Activated CD8-positive, alpha-beta memory T cell treated with anti-CD3 and anti-CD28 coated beads, Interleukin-2, amount 50 U/mL, for 48 hours (primary cell): ENCODE data around the gene MED1.
"Not testable (repeated sequence)": the region's sequence is repeated elsewhere in the genome, so short reads cannot be mapped to it uniquely, and the experiment has no call there.

Experiments
- DNase-seq: peaks from one replicate; pipeline ENCODE4 v3.0.0-alpha.2; 2020

The MED1 gene

DNA sequence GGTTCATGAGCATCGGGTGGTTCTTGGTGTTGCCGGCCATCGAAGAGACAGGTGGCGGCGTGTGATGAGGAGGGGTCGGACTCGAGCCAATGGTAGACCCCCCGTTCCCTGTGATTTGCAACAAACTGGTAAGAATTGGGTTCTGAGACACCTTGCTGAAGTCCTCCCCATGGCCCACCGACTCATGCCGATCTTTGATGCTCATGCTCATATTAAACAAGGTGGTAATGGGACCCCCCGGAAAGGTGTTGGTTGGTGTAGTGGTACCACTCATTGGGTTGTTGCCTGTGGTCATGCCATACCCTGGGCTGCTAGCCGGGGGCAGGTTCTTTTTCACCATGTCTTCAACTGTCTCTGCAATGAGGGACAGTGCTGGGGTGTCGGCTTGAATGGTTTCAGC is 40.8 kb downstream of the MED1 start:
- no peak for DNase-seq

DNA sequence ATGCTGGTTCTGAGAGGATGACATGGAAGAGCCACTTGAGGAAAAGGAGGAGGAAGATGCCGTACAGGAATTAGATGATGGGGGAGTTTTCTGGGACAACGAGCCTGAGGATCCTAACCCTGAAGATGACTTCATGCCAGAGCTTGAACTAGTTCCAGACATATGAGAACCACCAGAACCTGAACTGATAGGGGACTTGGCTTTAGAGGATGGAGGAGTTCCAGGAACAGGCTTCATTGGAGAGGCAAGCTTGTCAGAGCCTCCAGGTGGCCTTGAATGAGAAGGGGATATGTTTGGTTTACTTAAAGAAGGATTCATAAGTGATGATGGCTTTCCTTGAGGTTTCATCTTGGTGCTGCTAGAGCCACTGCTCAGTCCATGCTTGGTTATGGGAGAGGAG is 42.7 kb downstream of the MED1 start:
- DNase-seq = no peak

DNA sequence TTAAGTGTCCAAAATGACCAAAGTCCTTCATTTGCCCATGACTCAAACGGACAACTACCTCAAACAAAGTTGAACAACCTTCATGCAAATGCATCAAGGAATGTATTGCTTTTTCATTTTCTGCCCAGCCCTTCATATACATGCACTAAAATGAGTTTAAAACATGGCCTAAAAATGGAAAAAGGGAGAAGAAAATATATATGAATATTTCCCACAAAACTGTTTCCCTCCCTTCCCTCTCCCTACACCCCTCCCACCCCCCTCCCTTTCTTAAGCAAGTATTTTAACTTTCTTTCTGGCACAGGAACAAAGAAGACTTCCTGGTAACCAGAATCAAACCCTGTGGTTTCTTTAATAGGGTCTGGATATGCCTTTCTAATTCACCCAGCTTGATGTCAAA is 44.1 kb downstream of the MED1 start:
- no peak for DNase-seq

DNA sequence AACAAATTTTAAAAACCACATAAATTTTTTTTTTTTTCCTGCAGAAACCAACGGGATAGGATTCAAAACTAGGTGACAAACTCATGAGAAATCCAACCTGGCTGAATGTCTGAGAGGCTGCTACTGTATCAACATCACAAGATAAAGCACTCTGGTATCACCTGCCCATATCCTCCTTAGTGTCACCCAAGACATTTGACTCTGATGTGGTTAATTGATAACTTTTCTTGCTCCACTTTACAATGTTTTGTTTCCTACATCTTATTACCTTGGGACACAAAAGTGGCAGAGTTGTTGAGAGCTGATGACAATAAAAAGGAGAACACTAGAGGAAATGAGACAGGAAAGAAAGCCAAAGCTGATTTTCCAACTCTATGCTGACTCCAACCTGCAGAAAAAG is 45.6 kb downstream of the MED1 start:
- DNase-seq = no peak

DNA sequence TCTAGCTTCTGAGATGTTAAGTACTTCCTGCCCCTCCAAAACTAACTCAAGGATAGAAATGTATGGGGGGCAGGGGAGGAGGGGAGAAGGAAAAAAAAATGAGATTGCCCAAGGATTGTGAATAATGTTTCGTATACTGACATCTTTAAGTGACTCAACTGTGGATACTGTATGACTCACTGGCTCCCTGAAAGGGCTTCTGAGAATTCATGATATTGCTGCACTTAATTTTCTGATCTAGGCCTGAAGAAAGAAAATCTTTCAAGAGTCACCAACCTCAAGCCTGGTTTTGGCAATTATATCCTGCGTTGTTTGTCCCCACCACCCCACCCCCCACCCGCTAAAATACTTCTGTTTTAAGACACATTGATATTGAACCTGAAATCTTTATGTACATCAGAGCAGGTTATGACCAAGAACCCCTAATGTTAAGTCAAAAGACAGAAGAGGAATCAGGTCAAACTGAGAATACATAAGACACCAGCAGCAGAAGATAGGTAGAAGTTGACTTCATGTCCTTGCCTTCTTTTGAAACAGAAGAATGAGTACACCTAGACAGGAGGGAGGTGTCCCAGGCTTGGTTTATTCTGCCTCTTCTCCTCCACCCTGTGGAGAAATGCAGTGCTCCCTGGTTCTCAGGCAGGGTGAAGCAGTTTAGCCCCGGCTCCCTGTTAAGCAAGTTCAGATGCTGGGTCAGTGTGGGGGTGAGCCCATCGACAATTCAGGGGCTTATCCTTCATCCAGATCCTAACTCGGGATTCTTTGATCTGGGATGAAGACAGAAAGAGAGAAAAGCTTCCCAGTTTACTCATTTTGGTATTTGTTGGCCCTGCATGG is 46.3 kb downstream of the MED1 start:
- DNase-seq = no peak

DNA sequence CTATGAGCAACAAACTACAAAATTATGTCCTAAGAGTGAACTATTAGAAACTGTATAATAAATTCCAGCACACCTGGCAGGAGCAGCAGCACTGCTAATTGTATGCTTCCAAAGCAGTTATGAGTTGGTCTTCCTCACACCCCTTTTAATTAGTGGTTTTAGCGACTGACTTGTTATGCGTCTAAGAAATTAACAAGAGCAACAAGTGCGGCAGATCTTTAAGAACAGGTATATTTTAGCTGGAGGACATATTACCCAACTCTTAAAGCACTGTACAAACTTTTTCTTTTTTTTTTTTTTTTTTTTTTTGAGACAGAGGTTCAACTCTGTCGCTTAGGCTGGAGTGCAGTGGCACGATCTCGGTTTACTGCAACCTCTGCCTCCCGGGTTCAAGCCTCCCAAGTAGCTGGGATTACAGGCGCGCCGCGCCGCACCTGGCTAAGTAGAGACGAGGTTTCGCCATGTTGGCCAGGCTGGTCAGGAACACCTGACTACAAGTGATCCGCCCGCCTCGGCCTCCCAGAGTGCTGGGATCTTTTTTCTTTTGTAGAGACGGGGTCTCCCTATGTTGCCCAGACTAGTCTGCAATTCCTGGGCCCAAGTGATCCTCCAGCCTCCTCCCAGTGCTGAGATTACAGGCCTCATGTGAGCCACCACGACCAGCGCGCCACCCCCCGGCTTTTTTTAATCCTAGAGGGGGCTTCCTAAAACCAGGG is 48.0 kb downstream of the MED1 start:
- DNase-seq = no peak

DNA sequence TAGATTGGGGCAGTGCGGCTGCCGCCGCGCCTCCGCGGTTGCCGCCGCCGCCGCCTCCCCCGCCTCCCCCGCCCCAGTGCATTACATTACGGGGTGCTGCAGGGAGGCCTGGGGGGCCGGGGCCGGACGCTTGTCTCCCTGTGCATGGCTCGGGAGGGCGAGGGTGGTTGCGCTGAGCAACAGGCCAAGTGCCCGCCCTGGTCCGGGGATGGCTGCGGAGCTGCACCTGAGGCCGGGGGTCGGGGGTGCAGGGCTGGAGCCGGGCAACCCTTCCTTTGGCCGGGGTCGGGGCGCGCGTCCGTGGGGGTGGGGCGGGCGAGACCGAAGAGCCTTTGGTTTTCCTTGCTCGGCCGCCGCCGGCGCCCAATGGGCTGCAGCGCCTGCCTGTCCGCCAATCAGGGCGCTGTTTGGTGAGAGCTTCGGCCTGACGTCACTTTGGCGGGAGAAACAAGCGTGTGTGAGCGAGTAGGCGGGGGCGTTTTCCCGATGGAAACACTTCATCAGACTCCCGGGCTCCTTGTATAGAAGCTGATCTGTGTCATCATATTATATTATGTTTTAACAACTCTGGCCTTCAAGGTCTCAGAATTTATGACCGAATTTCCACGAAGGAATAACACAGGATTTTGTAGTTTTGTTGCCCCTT is 48.7 kb downstream of the MED1 start:
- DNase-seq = peak; percentile 95

DNA sequence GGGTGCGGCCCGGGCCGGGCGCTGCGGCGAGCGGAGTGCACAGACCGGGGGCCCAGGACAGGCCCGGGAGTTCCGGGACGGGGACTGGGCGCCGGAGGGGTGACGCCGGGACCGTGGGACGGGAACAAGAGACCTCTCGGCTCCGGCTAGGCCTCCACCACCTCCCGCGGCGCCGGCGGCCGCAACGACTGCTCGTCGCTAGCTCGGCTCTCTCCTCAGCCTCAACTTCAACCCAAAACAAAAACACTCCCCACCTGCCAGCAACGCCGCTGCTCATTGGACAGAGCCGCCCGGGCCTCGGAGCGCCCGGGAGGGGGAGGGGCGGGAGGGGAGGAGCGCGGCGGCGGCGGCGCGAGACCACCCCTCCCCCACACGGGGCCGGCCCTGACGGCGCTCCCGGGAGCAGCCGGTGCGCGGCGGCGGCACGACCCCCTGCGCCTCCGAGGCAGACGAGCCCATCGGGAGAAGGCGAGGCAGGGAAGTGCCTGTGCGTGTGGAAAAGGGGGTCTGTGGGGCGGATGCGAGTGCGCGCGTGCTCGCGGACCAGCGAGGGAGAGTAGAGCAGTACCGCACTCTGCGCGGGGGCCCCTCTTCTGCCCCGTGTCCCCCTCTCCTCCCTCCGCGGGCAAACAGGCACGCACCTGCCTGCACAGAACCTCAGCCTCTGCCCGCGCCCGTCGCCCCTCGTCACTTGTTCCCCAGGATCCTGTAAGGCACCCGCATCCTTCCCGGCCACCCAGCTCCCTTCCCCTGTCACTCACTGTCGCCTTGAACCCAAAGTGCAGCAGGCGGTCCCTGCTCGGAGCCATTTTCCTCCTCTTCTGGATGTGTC is 49.4 kb downstream of the MED1 start, which contains the start of gene FBXL20:
FBXL20 (minus strand) TSS at position 215 of the 832 bp plus-strand sequence. CDS start 224 bp downstream, outside the sequence.
- peak; percentile 96 for DNase-seq

DNA sequence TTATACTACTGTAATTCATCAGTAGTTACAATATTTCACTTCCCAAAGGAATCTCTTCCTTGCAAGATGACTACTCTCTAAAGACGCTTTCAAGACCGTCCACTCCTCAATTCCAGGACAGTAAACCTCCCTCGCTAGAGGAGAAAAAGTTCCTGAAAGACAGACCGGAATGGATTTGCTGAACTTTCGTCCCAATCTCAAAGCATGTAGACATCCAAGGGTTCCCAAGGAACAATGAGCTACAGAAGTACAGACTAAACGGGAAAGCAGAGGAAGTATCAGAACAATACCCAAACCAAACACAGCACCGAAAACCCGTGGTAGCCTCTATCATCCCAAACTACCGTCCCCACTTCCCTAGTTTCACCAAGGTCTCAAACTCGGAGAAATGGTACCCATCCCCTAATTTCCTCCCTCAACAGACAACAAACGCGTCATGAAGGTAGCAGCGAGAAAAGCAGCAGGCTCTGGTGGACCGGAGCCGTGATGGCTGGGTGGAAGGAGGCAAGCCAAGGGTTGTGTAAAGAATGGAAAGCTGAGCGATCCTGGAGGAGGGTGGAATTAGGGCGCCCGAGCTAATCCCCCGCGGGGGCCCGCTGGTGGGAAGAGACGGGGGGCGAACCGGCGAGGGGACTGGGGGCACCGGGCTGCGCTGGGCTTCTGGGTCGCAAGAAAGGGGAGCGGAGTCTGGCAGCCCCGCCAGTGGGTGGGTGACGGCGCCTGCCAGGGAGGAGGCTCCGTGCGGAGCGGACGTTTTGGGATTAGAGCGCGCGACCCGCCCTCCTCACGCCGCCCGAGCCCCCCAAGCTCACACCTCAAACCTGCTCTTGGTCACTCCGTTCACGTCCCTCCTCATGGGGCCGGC is 50.3 kb downstream of the MED1 start:
- DNase-seq = no peak

DNA sequence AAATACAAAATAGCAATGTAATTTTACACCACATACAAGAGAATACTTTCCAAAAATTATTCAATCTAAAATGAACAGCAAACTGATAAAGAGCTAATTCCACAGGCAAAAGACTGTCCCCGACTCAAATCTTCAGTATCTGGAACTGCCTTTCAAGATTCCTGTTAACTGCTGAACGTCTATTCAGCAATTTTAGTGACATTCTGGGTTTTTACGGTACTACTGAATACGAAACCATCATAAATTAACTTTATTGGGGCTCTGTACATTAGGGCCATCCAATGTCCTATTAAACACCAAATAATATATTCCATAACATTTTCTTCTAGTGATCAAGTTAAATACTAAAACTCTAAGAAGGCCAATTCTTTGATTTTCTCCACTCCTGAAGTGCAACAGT is 51.3 kb downstream of the MED1 start:
- DNase-seq = no peak

DNA sequence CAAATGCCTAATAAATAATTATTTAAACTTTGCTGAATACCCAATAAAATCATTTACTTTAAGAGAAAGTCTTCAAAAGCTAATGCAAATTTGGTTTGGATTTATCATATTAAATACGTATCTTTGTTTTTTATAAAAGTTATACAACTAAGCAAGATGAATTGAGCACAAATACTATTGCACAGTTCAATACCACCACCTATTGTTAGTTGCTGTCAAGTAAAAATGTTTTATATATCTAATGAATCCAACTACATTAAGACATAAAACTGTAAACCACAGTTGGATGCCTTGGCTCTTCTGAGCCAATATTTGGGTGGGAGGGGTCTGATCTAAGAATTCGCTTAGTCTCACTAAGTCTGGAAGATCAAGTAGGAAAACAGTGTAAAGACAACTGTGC is 57.3 kb downstream of the MED1 start:
- DNase-seq = no peak

DNA sequence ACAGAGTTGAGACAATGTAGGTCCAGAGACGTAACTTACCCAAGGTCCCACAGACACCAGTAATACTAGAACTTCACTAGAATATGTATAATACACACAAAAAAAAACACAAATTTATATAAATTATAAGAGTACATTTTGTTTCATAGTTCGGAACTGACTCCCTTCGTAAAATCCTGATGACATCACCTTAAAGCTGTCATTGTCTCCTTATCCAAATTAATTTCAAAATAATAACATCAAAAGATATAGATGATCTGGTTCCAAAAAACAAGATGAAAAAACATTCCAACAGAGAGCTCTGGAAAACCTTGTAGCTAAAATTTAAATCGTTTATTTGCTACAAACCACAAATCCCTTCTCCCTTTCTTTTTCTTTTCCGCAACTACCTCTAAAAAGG is 59.6 kb downstream of the MED1 start:
- no peak for DNase-seq

DNA sequence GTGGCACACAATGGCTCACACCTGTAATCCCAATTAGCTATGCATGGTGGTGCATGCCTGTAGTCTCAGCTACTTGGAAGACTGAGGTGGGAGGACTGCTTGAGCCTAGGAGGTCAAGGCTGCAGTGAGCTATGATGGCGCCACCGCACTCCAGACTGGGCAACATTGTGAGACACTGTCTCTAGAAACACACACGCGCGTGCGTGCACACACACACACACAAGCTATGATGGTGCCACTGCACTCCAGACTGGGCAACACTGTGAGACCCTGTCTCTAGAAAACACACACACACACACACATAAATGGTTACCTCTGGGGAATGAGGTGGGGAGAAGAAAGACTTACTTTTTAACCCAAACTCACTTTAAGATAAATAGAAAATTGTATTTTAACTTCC is 66.0 kb downstream of the MED1 start:
- DNase-seq = no peak

DNA sequence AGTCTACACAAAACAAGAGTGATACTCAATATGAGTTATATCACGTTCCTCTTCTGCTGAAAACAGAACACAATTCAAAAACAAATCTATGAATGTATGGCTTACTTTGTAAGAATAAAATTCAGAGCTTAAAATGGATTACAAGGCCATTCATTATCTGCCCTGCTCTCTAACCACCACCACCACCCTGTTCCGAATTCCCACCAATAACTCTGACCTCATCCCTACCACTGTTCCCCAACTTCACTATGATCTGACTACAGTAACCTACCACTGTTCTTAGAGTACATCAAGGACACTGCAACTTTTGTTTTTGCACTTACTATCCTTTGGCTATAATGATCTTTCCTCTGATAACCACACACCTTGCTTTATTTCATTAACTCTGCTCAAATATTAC is 70.9 kb downstream of the MED1 start:
- no peak for DNase-seq

DNA sequence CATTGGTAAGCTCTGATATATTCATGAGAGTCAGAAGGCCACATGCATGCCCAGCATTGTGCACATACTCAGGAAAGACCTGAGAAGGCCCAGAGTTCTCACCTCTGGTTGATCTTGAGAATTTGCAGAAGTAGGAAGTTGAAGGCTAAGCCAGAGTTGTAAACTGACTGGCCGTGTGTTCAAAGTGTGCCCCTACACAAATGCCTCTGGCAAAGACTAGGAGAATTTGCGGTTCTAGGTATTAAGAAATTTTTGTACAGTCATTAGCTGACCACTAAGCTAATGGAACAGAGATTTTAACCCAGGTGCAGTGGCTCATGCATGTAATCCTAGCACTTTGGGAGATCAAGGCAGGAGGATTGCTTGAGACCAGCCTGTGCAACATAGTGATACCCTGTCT is 74.6 kb downstream of the MED1 start:
- DNase-seq = no peak

DNA sequence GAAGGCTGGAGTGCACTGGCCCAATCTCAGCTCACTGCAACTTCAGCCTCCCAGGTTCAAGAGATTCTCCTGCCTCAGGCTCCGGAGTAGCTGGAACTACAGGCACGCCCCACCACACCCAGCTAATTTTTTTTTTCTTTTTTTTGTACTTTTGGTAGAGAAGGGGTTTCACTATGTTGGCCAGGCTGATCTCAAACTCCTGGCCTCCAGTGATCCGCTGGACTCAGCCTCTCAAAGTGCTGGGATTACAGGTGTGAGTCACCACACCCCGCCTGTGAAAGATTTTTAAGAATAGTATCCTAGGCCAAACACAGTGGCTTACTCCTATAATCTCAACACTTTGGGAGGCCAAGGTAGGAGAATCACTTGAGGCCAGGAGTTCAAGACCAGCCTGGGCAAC is 83.3 kb downstream of the MED1 start:
- not testable (repeated sequence) for DNase-seq

DNA sequence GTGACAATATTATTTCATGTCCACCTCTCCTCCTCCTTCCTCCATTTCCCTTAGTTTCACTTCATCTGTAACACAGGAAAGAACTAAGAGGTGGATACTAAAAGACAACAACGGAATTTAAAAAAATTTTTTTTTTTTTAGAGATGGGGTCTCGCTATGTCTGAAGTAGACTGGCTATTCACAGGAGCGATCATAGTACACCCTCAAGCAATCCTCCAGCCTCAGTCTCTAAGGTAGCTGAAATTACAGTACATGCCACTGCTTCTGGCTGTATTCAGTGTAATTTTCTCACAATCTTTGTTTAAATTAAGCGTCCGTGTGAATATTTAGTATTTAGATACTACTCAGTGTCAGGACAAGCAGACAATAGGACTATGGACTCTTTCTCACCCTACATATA is 85.2 kb downstream of the MED1 start:
- no peak for DNase-seq

DNA sequence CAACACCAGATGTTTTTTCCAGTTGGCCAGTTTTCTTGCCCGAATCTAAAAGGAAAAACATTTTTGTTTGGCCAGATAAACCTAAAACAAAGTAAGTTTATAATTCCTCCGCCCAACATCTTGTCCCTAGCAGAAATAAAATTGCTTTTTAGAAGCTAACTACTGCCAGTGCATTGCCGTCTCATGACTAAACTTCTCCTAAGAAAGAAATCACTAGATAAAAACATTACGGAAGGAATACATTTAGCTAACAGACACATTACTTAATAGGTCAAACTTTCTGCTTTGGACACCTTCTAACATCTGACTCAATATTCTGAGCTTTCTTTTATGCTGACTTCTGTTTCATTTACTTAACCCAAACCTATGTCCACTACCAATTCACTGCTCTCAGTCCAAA is 85.8 kb downstream of the MED1 start:
- no peak for DNase-seq

DNA sequence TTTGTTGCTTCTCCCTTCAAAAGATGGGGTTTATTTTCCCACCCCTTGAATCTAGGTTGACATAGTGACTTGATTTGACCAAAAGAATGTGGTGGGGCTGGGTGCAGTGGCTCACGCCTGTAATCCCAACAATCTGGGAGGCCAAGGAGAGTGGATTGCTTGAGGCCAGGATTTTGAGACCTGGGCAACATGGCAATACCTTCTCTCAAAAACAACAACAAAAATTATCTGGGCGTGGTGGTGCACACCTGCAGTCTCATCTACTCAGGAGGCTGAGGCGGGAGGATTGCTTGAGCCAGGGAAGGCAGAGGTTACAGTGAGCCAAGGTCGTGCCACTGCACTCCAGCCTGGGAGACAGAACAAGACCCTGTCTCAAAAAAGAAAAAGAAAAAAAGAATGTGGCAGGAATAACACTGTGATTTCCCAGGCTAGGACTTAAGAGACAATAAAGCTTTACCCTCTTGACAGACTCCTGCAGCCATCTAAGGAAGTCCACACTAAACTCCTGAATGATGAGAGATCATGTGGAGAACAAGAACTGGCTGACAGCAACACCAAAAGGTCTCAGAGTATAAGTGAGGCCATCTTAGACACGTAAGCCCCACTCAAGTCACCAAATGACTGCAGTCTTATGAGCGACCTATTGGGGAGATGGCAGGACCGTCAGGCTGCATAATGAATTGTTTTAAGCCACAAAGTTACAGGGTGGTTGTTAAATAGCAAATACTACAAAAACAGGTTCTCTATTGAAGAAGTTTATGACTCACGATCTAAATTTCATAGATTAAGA is 86.6 kb downstream of the MED1 start:
- no peak for DNase-seq

DNA sequence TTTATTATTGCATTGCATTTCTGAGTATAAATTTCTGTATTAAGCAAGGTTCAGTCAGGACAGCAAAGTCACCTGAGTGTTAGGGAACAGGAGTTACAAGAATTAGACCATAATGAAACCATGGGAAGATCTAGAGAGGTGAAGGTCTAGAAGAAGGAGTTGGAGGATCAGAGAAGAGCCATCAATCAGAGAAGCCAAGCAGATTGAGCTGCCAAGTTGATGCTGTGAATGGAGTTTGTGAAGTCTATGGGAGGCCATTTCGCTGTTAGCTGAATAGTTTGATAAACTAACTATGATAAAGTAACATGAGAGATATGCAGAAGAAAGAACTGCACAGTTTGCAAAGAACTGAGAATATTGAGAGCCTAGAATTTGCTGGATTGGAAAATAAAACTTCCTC is 90.0 kb downstream of the MED1 start:
- DNase-seq = no peak

DNA sequence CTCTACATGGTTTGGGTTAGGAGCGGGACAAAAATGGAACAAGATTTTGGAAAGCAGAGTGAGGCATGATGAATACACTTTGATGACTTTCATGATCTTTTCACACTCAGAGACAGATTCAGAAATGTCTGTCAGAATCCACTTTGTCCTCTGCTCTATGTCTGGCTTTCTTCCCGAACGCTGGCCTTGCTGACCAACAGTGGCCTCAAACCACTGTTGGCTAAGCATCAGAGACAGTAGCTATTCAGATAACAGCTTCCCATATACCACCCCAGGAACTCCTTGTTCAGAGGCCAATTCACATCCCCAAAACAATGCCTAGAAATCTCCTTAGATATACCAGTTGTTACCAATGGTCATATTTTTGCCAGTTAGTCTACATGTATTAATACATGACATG is 90.5 kb downstream of the MED1 start:
- DNase-seq = no peak
